Testis (tissue), 2 donors: ENCODE results near the gene ARPC1A.

Source experiments
- CTCF ChIP-seq, 3 experiments: fragments of 450-650 bp in 2 of 3; fragments of 200-600 bp in 1 of 3; sonication (generic) in 1 of 3; IDR thresholded peaks; one replicate each; pipeline ENCODE4 v1.5.1; 2016 to 2019; ENCODE audit warnings: antibody characterized with exemption in 3 of 3, mild to moderate bottlenecking in 2 of 3, moderate library complexity in 1 of 3
- POLR2A ChIP-seq: fragments of 450-650 bp; IDR thresholded peaks from one replicate; pipeline ENCODE4 v1.6.1; 2017; ENCODE audit warnings: antibody characterized with exemption, mild to moderate bottlenecking, moderate library complexity

GRCh38 chr7:99393355-99394187 lies 67.9 kb downstream of the ARPC1A start:
- TF ChIP-seq CTCF (IDR thresholded peaks at IDR 0.05) (no peak), POLR2A (no peak)
